CD8-positive, alpha-beta memory T cell (primary cell): Measurements from ENCODE around the gene CALR. TPM values are rescaled to one million over a fixed set of nuclear protein-coding genes. Genes with fewer than 3 reads are reported as not detected.

Experiments used
- CTCF ChIA-PET: fragments of 350-600 bp; sonication (Branson Sonifier 250); formaldehyde crosslinking; loops from one replicate; lab custom pipeline; 2021; ENCODE audit warnings: antibody characterized with exemption; lab: Charles Lee
- POLR2A ChIA-PET: fragments of 350-600 bp; sonication (Branson Sonifier 250); formaldehyde crosslinking; loops from one replicate; lab custom pipeline; 2021; ENCODE audit warnings: antibody characterized with exemption; lab: Charles Lee
- DNase-seq, 5 donors: peaks; one replicate each; pipeline versions ENCODE4 v3.0.0 to v3.0.0-alpha.2; 2020 to 2022; ENCODE audit warnings: mixed read lengths in 1 of 5
- H3K27ac ChIP-seq: one replicate; pipeline ENCODE4 v1.7.0; 2013; ENCODE audit warnings: low read depth, mild to moderate bottlenecking, low read length, moderate library complexity
- H3K27me3 ChIP-seq: 2 replicates; pipeline ENCODE4 v1.7.0; 2013; ENCODE audit warnings: low read length, mild to moderate bottlenecking; ENCODE audit not compliant: insufficient read depth, poor library complexity, severe bottlenecking
- H3K36me3 ChIP-seq: 2 replicates; pipeline ENCODE4 v1.7.0; 2013; ENCODE audit warnings: mild to moderate bottlenecking, low read length, moderate library complexity; ENCODE audit not compliant: insufficient read depth
- H3K4me1 ChIP-seq: 2 replicates; pipeline ENCODE4 v1.7.0; 2013; ENCODE audit warnings: mild to moderate bottlenecking, low read length, moderate library complexity; ENCODE audit not compliant: insufficient read depth
- H3K4me3 ChIP-seq: 2 replicates; pipeline ENCODE4 v1.7.0; 2013; ENCODE audit warnings: mild to moderate bottlenecking, low read length
- H3K9me3 ChIP-seq: 2 replicates; pipeline ENCODE4 v1.7.0; 2013; ENCODE audit warnings: mild to moderate bottlenecking, low read length
- H3K27ac Mint-ChIP-seq, 8 donors: one replicate each; pipeline ENCODE4 v1.8.0; 2020 to 2021; ENCODE audit warnings: mixed read lengths in 8 of 8, mild to moderate bottlenecking in 6 of 8, inconsistent platforms in 3 of 8, moderate library complexity in 3 of 8
- H3K27me3 Mint-ChIP-seq, 2 donors: one replicate each; pipeline ENCODE4 v1.8.0; 2020 to 2021; ENCODE audit warnings: mixed read lengths in 2 of 2, mild to moderate bottlenecking in 1 of 2, moderate library complexity in 1 of 2
- H3K36me3 Mint-ChIP-seq, 3 donors: one replicate each; pipeline ENCODE4 v1.8.0; 2020 to 2021; ENCODE audit warnings: mixed read lengths in 3 of 3, inconsistent platforms in 1 of 3, mild to moderate bottlenecking in 1 of 3
- H3K4me1 Mint-ChIP-seq, 3 donors: one replicate each; pipeline ENCODE4 v1.8.0; 2020 to 2021; ENCODE audit warnings: mixed read lengths in 3 of 3, inconsistent platforms in 1 of 3, mild to moderate bottlenecking in 1 of 3
- H3K4me3 Mint-ChIP-seq, 7 donors: one replicate each; pipeline ENCODE4 v1.8.0; 2020 to 2021; ENCODE audit warnings: mixed read lengths in 7 of 7, mild to moderate bottlenecking in 6 of 7, moderate library complexity in 4 of 7, inconsistent platforms in 2 of 7
- H3K9me3 Mint-ChIP-seq, 5 donors: one replicate each; pipeline ENCODE4 v1.8.0; 2020 to 2022; ENCODE audit warnings: mixed read lengths in 5 of 5, mild to moderate bottlenecking in 3 of 5, moderate library complexity in 2 of 5, inconsistent platforms in 1 of 5
- polyA plus RNA-seq: library from polyadenylated mRNA; unstranded; fragments of 300-500 nt; fragmentation: Illumina TruSeq; gene quantifications from one replicate; pipeline ENCODE4 v1.2.3, GENCODE V29; 2021
- total RNA-seq, 2 experiments: library from RNA; stranded (reverse); gene quantifications; one replicate each; pipeline ENCODE4 v1.2.3, GENCODE V29; 2021

Gene CALR
- total and polyA plus RNA-seq, 3 experiments from 2014 or later, result 174 to 843 (median 832) TPM

DNA sequence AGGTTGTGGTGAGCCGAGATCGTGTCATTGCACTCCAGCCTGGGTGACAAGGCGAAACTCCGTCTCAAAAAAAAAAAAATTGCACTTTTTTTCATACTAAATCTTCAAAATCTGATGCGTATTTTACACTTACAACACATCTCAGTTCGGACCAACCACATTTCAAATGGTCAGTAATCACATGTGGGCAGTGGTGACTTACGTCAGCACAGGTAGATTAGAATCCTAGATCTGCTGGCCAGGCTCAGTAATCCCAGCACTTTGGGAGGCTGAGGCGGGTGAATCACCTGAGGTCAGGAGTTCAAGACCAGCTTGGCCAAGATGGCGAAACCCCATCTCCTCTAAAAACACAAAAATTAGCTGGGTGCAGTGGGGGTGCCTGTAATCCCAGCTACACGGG lies 3.3 kb upstream of the CALR start:
- H3K27me3 ChIP-seq, result no peaks in the 10 kb centered on the region
- no peak overlapping the region for H3K27ac ChIP-seq
- ChIA-PET POLR2A (no interaction called here), CTCF (interaction anchor here (1.1 to 3.7 kb wide), 2 partner anchors 8 to 50 kb away, joined by 3 to 15 read pairs; no protein-coding TSS in a partner anchor)
- Mint-ChIP-seq H3K27me3 (peaks cover 0 to 1% of the 10 kb centered on the region in 2 donors), H3K27ac (no peak overlapping the region), H3K36me3 (peaks cover 8 to 42% (median 11%) of the 10 kb centered on the region in 3 donors), H3K9me3 (no peaks in the 10 kb centered on the region), H3K4me3 (peak overlapping the region in 4 of 7 donors; percentile 5 to 47 (median 38)), H3K4me1 (peaks cover 40 to 57% (median 47%) of the 10 kb centered on the region in 3 donors)
- peaks cover 48% of the 10 kb centered on the region for H3K4me1 ChIP-seq
- DNase-seq, result no peak
- H3K9me3 ChIP-seq, result no peaks in the 10 kb centered on the region
- H3K4me3 ChIP-seq, result no peak overlapping the region
- H3K36me3 ChIP-seq, result peaks cover 9% of the 10 kb centered on the region

DNA sequence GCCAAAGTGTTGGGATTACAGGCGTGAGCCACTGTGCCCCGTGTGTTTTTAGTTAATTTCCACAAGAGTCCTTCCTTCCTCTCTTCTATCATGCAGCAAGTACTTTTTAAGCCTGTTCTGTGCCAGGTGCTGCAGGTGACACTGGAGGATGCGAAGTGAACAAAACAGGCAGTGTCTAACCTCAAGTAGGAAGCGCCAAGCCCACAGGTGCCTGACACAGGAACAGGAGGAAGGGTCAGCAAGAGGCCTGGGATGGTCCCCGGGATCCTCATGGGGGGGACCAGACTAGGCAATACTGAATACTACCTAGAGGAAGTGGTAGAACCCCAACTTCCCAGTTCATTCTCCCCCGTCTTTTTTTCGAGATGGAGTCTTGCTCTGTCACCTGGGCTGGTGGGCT lies 1.8 kb upstream of the CALR start:
- POLR2A ChIA-PET, result no interaction called here
- no peak overlapping the region for H3K27ac ChIP-seq
- peak overlapping the region in 1 of 8 donors; percentile 28 for H3K27ac Mint-ChIP-seq

DNA sequence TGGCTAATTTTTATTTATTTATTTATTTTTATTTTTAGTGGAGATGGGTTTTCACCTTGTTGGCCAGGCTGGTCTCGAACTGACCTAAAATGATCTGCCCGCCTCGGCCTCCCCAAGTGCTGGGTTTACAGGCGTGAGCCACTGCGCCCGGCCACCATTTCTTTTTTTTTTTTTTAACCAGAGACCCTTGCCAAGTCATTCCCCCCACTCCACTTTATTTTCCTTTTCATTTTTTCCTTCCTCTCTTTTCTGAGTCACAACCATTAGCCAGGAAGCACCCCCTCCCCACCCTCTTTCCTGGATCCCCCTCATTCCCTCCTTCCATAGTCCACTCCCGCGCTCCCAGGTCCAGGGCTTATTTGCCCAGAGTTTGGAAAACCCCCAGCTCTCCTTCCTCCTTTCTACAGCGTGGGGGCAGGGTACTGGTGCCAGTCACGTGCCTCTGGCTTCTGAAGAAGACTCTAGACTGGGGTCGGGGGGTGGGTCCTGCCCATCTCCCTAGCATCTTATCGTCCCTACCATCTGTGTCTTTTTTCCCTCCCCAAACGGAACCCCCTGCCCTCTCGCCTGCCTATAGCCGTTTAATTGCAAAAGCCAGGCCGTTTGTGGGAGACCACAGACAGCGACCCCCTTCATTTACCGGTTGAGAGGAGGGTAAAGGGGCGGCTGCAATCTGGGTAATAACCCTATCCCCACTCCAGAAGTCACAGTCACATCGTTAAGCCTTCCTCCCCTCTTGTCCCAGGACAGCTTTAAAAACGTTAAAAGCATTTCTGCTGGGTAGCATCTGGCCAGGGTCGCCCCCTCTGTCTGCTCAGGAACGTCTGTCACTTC lies 1.1 kb upstream of the CALR start:
- Mint-ChIP-seq H3K27me3 (peaks cover 0 to 2% of the 10 kb centered on the region in 2 donors), H3K36me3 (peaks cover 10 to 50% (median 14%) of the 10 kb centered on the region in 3 donors), H3K27ac (peak overlapping the region; percentile 71 to 100 (median 97)), H3K4me3 (peak overlapping the region; percentile 94 to 99 (median 99)), H3K4me1 (peaks cover 45 to 66% (median 50%) of the 10 kb centered on the region in 3 donors), H3K9me3 (no peaks in the 10 kb centered on the region)
- H3K9me3 ChIP-seq, result no peaks in the 10 kb centered on the region
- H3K27me3 ChIP-seq, result no peaks in the 10 kb centered on the region
- H3K4me1 ChIP-seq, result peaks cover 52% of the 10 kb centered on the region
- CTCF ChIA-PET, result interaction anchor here (0.6 to 1.3 kb wide), 4 partner anchors 16 to 52 kb away, joined by 3 to 6 read pairs (median 4); partner anchors contain the start of gene GCDH
- DNase-seq, result no peak
- peak overlapping the region; percentile 81 for H3K4me3 ChIP-seq
- peak overlapping the region; percentile 74 for H3K27ac ChIP-seq
- POLR2A ChIA-PET, result interaction anchor here (0.5 to 1.5 kb wide), 8 partner anchors 10 to 202 kb away, joined by 3 to 8 read pairs (median 4); partner anchors contain the start of genes GCDH and SYCE2
- H3K36me3 ChIP-seq, result peaks cover 32% of the 10 kb centered on the region

More for the DNA sequence above, 1.8 kb upstream of the CALR start:
- DNase-seq, result no peak
- H3K9me3 Mint-ChIP-seq, result no peaks in the 10 kb centered on the region
- Histone ChIP-seq H3K27me3 (no peaks in the 10 kb centered on the region), H3K36me3 (peaks cover 24% of the 10 kb centered on the region), H3K4me1 (peaks cover 59% of the 10 kb centered on the region), H3K4me3 (no peak overlapping the region), H3K9me3 (no peaks in the 10 kb centered on the region)
- CTCF ChIA-PET, result no interaction called here
- H3K27me3 Mint-ChIP-seq, result peaks cover 0 to 2% of the 10 kb centered on the region in 2 donors
- H3K4me3 Mint-ChIP-seq, result peak overlapping the region in 2 of 7 donors; percentile 8 to 63
- peaks cover 47 to 66% (median 53%) of the 10 kb centered on the region in 3 donors for H3K4me1 Mint-ChIP-seq
- peaks cover 10 to 46% (median 15%) of the 10 kb centered on the region in 3 donors for H3K36me3 Mint-ChIP-seq

DNA sequence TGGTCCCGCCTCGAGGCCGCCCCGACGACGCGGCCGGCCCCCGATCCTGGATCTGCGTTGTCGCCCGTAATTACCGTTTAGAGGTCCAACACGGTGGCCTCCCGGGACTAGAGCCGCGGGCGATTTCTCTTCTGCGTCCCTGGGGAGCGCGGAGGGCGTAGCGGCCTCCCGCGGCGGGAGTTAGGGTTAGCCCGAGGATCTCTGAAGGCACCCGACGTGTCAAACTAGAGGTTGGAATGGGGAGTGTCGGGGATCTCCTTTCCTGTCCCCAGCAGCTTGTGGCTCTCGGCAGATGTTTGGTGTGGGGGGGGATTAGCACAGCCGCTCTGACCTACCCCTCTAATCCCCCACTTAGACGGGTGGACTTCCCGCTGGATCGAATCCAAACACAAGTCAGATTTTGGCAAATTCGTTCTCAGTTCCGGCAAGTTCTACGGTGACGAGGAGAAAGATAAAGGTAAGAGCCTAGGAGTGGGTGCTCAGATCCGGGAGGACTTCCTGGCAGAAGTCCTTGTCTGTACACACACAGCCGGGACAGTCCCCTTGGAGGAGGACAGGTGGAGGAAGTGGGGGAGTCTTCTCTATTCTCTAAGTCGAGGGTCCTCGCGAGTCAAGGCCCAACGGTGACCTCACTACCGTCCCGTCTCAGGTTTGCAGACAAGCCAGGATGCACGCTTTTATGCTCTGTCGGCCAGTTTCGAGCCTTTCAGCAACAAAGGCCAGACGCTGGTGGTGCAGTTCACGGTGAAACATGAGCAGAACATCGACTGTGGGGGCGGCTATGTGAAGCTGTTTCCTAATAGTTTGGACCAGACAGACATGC lies 581 bp downstream of the CALR start:
- Mint-ChIP-seq H3K36me3 (peaks cover 14 to 57% (median 17%) of the 10 kb centered on the region in 3 donors), H3K4me3 (peak overlapping the region; percentile 94 to 99 (median 99)), H3K27me3 (peaks cover 0 to 4% of the 10 kb centered on the region in 2 donors), H3K27ac (peak overlapping the region; percentile 91 to 100 (median 97)), H3K4me1 (peaks cover 38 to 61% (median 40%) of the 10 kb centered on the region in 3 donors), H3K9me3 (no peaks in the 10 kb centered on the region)
- no peaks in the 10 kb centered on the region for H3K9me3 ChIP-seq
- POLR2A ChIA-PET, result interaction anchor here (0.6 to 1.5 kb wide), 5 partner anchors 11 to 54 kb away, joined by 3 to 11 read pairs (median 5); partner anchors contain the start of gene GCDH
- H3K27me3 ChIP-seq, result no peaks in the 10 kb centered on the region
- H3K4me3 ChIP-seq, result peak overlapping the region; percentile 81
- H3K27ac ChIP-seq, result peak overlapping the region; percentile 93
- peaks cover 46% of the 10 kb centered on the region for H3K36me3 ChIP-seq
- CTCF ChIA-PET, result interaction anchor here (1.3 kb wide), 1 partner anchor 26 kb away, joined by 5 read pairs; no protein-coding TSS in a partner anchor
- H3K4me1 ChIP-seq, result peaks cover 40% of the 10 kb centered on the region
- DNase-seq, result peak in 4 of 5 donors; percentile 19 to 64 (median 40)

DNA sequence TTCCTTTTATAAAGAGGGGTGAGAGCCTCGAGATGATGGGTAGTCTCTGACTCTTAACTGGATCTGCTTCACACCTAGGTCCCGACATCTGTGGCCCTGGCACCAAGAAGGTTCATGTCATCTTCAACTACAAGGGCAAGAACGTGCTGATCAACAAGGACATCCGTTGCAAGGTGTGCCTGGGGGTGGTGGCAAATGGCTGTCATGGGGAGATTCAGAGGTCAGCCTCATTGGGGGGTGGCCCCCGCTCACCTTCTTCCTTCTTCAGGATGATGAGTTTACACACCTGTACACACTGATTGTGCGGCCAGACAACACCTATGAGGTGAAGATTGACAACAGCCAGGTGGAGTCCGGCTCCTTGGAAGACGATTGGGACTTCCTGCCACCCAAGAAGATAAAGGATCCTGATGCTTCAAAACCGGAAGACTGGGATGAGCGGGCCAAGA lies 1.6 kb downstream of the CALR start:
- ChIA-PET POLR2A (interaction anchor here (0.6 to 1.2 kb wide), 3 partner anchors 48 to 453 kb away, joined by 3 to 6 read pairs (median 4); partner anchors contain the start of gene GCDH), CTCF (interaction anchor here (0.6 to 1.3 kb wide), 2 partner anchors 25 to 55 kb away, joined by 4 to 5 read pairs; no protein-coding TSS in a partner anchor)
- peak overlapping the region; percentile 93 for H3K27ac ChIP-seq
- H3K27me3 ChIP-seq, result no peaks in the 10 kb centered on the region
- H3K9me3 ChIP-seq, result no peaks in the 10 kb centered on the region
- DNase-seq, result no peak
- peaks cover 14 to 65% (median 19%) of the 10 kb centered on the region in 3 donors for H3K36me3 Mint-ChIP-seq
- peaks cover 45% of the 10 kb centered on the region for H3K4me1 ChIP-seq
- H3K4me3 Mint-ChIP-seq, result peak overlapping the region; percentile 94 to 99 (median 99)
- H3K9me3 Mint-ChIP-seq, result no peaks in the 10 kb centered on the region
- peaks cover 56% of the 10 kb centered on the region for H3K36me3 ChIP-seq
- peaks cover 0 to 4% of the 10 kb centered on the region in 2 donors for H3K27me3 Mint-ChIP-seq
- peak overlapping the region; percentile 81 for H3K4me3 ChIP-seq
- peak overlapping the region in 7 of 8 donors; percentile 91 to 98 (median 97) for H3K27ac Mint-ChIP-seq
- H3K4me1 Mint-ChIP-seq, result peaks cover 39 to 66% (median 42%) of the 10 kb centered on the region in 3 donors

DNA sequence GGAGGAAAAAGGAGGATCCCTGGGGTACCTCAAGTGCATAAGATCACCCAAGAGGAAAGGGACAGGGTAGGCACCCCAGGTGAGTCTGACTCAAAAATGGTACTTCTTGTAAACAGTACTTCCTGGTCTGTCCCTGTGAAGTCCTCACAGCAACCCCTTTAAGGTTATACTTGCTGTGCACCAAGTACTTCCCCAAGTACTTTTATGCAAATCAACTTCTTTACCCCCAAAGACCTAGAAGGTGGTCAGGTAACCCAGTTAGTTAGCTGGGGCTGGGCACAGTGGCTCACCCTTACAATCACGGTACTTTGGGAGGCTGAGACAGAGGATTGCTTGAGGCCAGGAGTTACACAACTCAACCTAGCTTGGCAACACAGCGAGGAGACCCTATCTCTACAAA lies 2.5 kb downstream of the CALR start:
- H3K9me3 Mint-ChIP-seq, result peaks cover 0 to 2% (median 0%) of the 10 kb centered on the region in 5 donors
- Histone ChIP-seq H3K4me1 (peaks cover 50% of the 10 kb centered on the region), H3K27me3 (no peaks in the 10 kb centered on the region), H3K9me3 (no peaks in the 10 kb centered on the region), H3K36me3 (peaks cover 60% of the 10 kb centered on the region), H3K4me3 (no peak overlapping the region), H3K27ac (peak overlapping the region; percentile 12)
- H3K27me3 Mint-ChIP-seq, result peaks cover 0 to 7% of the 10 kb centered on the region in 2 donors
- no peak for DNase-seq
- peaks cover 14 to 71% (median 19%) of the 10 kb centered on the region in 3 donors for H3K36me3 Mint-ChIP-seq
- H3K4me3 Mint-ChIP-seq, result peak overlapping the region in 6 of 7 donors; percentile 23 to 99 (median 74)
- ChIA-PET POLR2A (interaction anchor here (0.7 kb wide), 1 partner anchor 51 kb away, joined by 3 read pairs; no protein-coding TSS in a partner anchor), CTCF (no interaction called here)
- peaks cover 43 to 74% (median 50%) of the 10 kb centered on the region in 3 donors for H3K4me1 Mint-ChIP-seq
- peak overlapping the region in 7 of 8 donors; percentile 26 to 91 (median 56) for H3K27ac Mint-ChIP-seq
